HepG2 (cell line): ENCODE data around the gene LMAN2L. TPM values are rescaled to one million over a fixed set of nuclear protein-coding genes. Genes with fewer than 3 reads are reported as not detected.

Experiments used
- ATAC-seq: fragments of 200-7000 bp; cut with Tn5 transposase; 3 replicates; pipeline ENCODE4 v1.9.1; 2020; ENCODE audit warnings: mild to moderate bottlenecking, moderate library complexity
- BruUV-seq: library from RNA; stranded (reverse); fragments of 400-500 nt; replicated peaks from 2 replicates; lab custom pipeline; 2021; lab: Mats Ljungman, UMichigan
- CTCF ChIA-PET: fragments of 300-600 bp; formaldehyde crosslinking; extraction: SDS; loops from one replicate; lab custom pipeline; 2021; ENCODE audit warnings: low total read pairs, inconsistent platforms, low intra/inter-chr PET ratio; lab: Yijun Ruan, JAX
- POLR2A ChIA-PET: fragments of 350-600 bp; sonication (Branson Sonifier 250); formaldehyde crosslinking; loops from one replicate; lab custom pipeline; 2020; ENCODE audit warnings: antibody characterized with exemption, inconsistent platforms; lab: Yijun Ruan, JAX
- DNase-seq: peaks from one replicate; pipeline ENCODE4 v3.0.0-alpha.2; 2015; ENCODE audit warnings: low spot score
- FAIRE-seq: peaks from 3 replicates; lab custom pipeline; 2011; peaks lifted over from hg19 to GRCh38; lab: Jason Lieb, UNC
- H2AFZ ChIP-seq: one replicate; pipeline ENCODE4 v1.6.1; 2011; ENCODE audit warnings: low read length, inconsistent platforms
- H3K27ac ChIP-seq: fragments of 300-600 bp; 3 replicates; pipeline ENCODE4 v1.8.0; 2011; ENCODE audit warnings: mixed run types, mild to moderate bottlenecking, mixed read lengths, low read length, inconsistent platforms; ENCODE audit not compliant: insufficient read depth; ENCODE audit errors: extremely low read length
- H3K27me3 ChIP-seq, 2 experiments: fragments of 200-600 bp in 1 of 2; 2 replicates in 1 of 2; 3 replicates in 1 of 2; pipeline versions ENCODE4 v1.6.0 to v1.8.0; 2011; ENCODE audit warnings: low read length in 2 of 2, mild to moderate bottlenecking in 2 of 2, moderate library complexity in 2 of 2, inconsistent platforms in 1 of 2; ENCODE audit not compliant: insufficient read depth in 2 of 2, control insufficient read depth in 1 of 2
- H3K36me3 ChIP-seq, 2 experiments: fragments of 200-600 bp in 1 of 2; replicated peaks in 1 of 2; 2 replicates in 1 of 2; 3 replicates in 1 of 2; pipeline versions ENCODE4 v1.5.1 to v1.8.0; 2011; ENCODE audit warnings: low read length in 2 of 2, inconsistent platforms in 1 of 2; ENCODE audit not compliant: insufficient read depth in 2 of 2, control insufficient read depth in 1 of 2
- H3K4me1 ChIP-seq: 2 replicates; pipeline ENCODE4 v1.5.1; 2012; ENCODE audit warnings: low read length, inconsistent platforms; ENCODE audit not compliant: insufficient read depth
- H3K4me2 ChIP-seq: 2 replicates; pipeline ENCODE4 v1.6.0; 2011; ENCODE audit warnings: low read depth, low read length, inconsistent platforms
- H3K4me3 ChIP-seq, 3 experiments: fragments of 200-600 bp in 1 of 3; sonication (generic), shearing (Covaris generic) in 1 of 3; replicated peaks in 1 of 3; 2 replicates each; pipeline ENCODE4 v1.5.1; 2011 to 2016; ENCODE audit warnings: low read length in 3 of 3, inconsistent platforms in 2 of 3, low read depth in 2 of 3, mild to moderate bottlenecking in 2 of 3, control low read depth in 1 of 3, mixed read lengths in 1 of 3; ENCODE audit not compliant: insufficient read depth in 1 of 3
- H3K79me2 ChIP-seq: one replicate; pipeline ENCODE4 v1.6.1; 2011; ENCODE audit warnings: low read length, inconsistent platforms; ENCODE audit not compliant: insufficient read depth
- H3K9ac ChIP-seq: 2 replicates; pipeline ENCODE4 v1.6.0; 2011; ENCODE audit warnings: mild to moderate bottlenecking, low read depth, low read length, inconsistent platforms; ENCODE audit not compliant: insufficient read depth
- H3K9me3 ChIP-seq: 2 replicates; pipeline ENCODE4 v1.5.1; 2012; ENCODE audit warnings: mild to moderate bottlenecking, low read length
- H4K20me1 ChIP-seq: 2 replicates; pipeline ENCODE4 v1.6.0; 2011; ENCODE audit warnings: inconsistent platforms, mild to moderate bottlenecking, low read length, moderate library complexity; ENCODE audit not compliant: insufficient read depth
- ARNT2 ChIP-seq: sonication (generic); formaldehyde crosslinking; IDR thresholded peaks from 2 replicates; pipeline ENCODE4 v1.8.0; 2022; ENCODE audit warnings: mild to moderate bottlenecking, low read depth, missing genetic modification reagents, moderate library complexity
- FOXC1 ChIP-seq: sonication (generic); formaldehyde crosslinking; IDR thresholded peaks from 2 replicates; pipeline ENCODE4 v1.8.0; 2022; ENCODE audit warnings: mild to moderate bottlenecking, missing genetic modification reagents, borderline replicate concordance
- RBFOX2 ChIP-seq: fragments of 200-400 bp; formaldehyde crosslinking; IDR thresholded peaks from 2 replicates; pipeline ENCODE4 v1.6.1; 2017; ENCODE audit warnings: low read depth, mild to moderate bottlenecking, low read length
- SMAD1 ChIP-seq: sonication (generic); formaldehyde crosslinking; IDR thresholded peaks from 2 replicates; pipeline ENCODE4 v1.4.0; 2020; ENCODE audit warnings: missing genetic modification reagents, low read depth, mild to moderate bottlenecking, borderline replicate concordance
- TERF1 ChIP-seq: sonication (generic); formaldehyde crosslinking; IDR thresholded peaks from 2 replicates; pipeline ENCODE4 v1.8.0; 2022; ENCODE audit warnings: mild to moderate bottlenecking, missing genetic modification reagents, moderate library complexity
- YY1 ChIP-seq: IDR thresholded peaks from 2 replicates; pipeline ENCODE4 v1.6.1; 2011; ENCODE audit warnings: low read length, low read depth, moderate library complexity, mild to moderate bottlenecking; ENCODE audit not compliant: insufficient read depth, insufficient replicate concordance
- ZNF331 ChIP-seq: sonication (generic); formaldehyde crosslinking; IDR thresholded peaks from 2 replicates; pipeline ENCODE4 v1.4.0; 2020; ENCODE audit warnings: missing genetic modification reagents
- ZNF816 ChIP-seq: sonication (generic); formaldehyde crosslinking; IDR thresholded peaks from 2 replicates; pipeline ENCODE4 v1.8.0; 2022; ENCODE audit warnings: missing genetic modification reagents, mild to moderate bottlenecking, borderline replicate concordance
- WGBS: methylation state at CpG from one replicate; pipeline ENCODE4 v1.1.6; 2017; ENCODE audit warnings: low lambda C conversion rate; 5-methylcytosine and 5-hydroxymethylcytosine counted together
- in situ Hi-C: cut with HindIII; loops from 2 replicates; pipeline ENCODE4 v1.10.0; 2017; ENCODE audit warnings: low pct_unique_long_range_greater_than_20kb; ENCODE audit not compliant: extremely low pct_ligation_motif_present
- intact Hi-C: fragments of 100-400 bp; cut with micrococcal nuclease; formaldehyde crosslinking; loops from one replicate; pipeline ENCODE4 v1.10.0; 2022; ENCODE audit not compliant: unreplicated experiment
- polyA plus RNA-seq, 8 experiments: library from polyadenylated mRNA; depleted of rRNA in 3 of 8; stranded (reverse) in 7 of 8; unstranded in 1 of 8; fragments of >200 nt; fragmentation: Illumina TruSeq in 4 of 8; extraction: Trizol in 4 of 8; gene quantifications; 2 replicates each; pipeline versions ENCODE4 v1.2.1 to v1.2.3, GENCODE V29; 2011 to 2016; ENCODE audit warnings: low read depth in 4 of 8, missing spikeins in 1 of 8, mixed read lengths in 1 of 8; ENCODE audit not compliant: insufficient read depth in 1 of 8
- total RNA-seq, 5 experiments: library from RNA; depleted of rRNA; stranded (reverse); fragments of >200 nt; fragmentation: Illumina TruSeq; extraction: Trizol; gene quantifications; 2 replicates each; pipeline ENCODE4 v1.2.3, GENCODE V29; 2016; ENCODE audit warnings: low read depth in 1 of 5

LMAN2L gene
- total and polyA plus RNA-seq, 2 of the 13 experiments (the other 11 are each of a cell fraction or from before 2014, with no cell fraction given) = 39.1 to 57.9 TPM

- intact Hi-C loops = no loop called here
- H3K27me3 ChIP-seq = no peaks in the 10 kb centered on the region
- ATAC-seq (no peak), DNase-seq (no peak), FAIRE-seq (no peak)
- no peak overlapping the region for H3K4me2 ChIP-seq
- in situ Hi-C loops = no loop called here
- no peak overlapping the region for H3K4me3 ChIP-seq
- H3K79me2 ChIP-seq = peaks cover 18% of the 10 kb centered on the region
- POLR2A ChIA-PET = no interaction called here
- BruUV-seq = no TSS peak
- no peaks in the 10 kb centered on the region for H3K9me3 ChIP-seq
- H3K4me1 ChIP-seq = peaks cover 12% of the 10 kb centered on the region
- TF ChIP-seq TERF1 (CRISPR knock-in tag) (no peak), YY1 (no peak), SMAD1 (no peak), ARNT2 (CRISPR knock-in tag) (no peak), ZNF331 (CRISPR knock-in tag) (no peak), FOXC1 (CRISPR knock-in tag) (no peak)
- CTCF ChIA-PET = no interaction called here
- WGBS = 100% methylated on average over 3 of the region's 3 CpGs
- H2AFZ ChIP-seq = no peak overlapping the region
- no peak overlapping the region for H3K9ac ChIP-seq
- no peak overlapping the region for H3K27ac ChIP-seq
- no peaks in the 10 kb centered on the region for H4K20me1 ChIP-seq
- peaks cover 23 to 71% of the 10 kb centered on the region in 2 experiments for H3K36me3 ChIP-seq
Measured at GRCh38 chr2:96733931-96734330, 5.9 kb downstream of the LMAN2L start.

- ChIA-PET POLR2A (no interaction called here), CTCF (no interaction called here)
- no TSS peak for BruUV-seq
- H4K20me1 ChIP-seq = no peaks in the 10 kb centered on the region
- DNase-seq (no peak), ATAC-seq (no peak), FAIRE-seq (no peak)
- WGBS = 100% methylated on average over 2 of the region's 2 CpGs
- no peaks in the 10 kb centered on the region for H3K4me1 ChIP-seq
- H3K27ac ChIP-seq = no peak overlapping the region
- no peaks in the 10 kb centered on the region for H3K27me3 ChIP-seq
- in situ Hi-C loops (no loop called here), intact Hi-C loops (no loop called here)
- no peak overlapping the region for H2AFZ ChIP-seq
- peaks cover 26 to 64% of the 10 kb centered on the region in 2 experiments for H3K36me3 ChIP-seq
- H3K79me2 ChIP-seq = no peaks in the 10 kb centered on the region
- no peak overlapping the region for H3K4me3 ChIP-seq
- no peaks in the 10 kb centered on the region for H3K9me3 ChIP-seq
- TF ChIP-seq RBFOX2 (0 out of 2 replicates have a peak, but pooled peaks have one; percentile 9), ZNF816 (CRISPR knock-in tag) (no peak)
- H3K9ac ChIP-seq = no peak overlapping the region
- no peak overlapping the region for H3K4me2 ChIP-seq
Measured at GRCh38 chr2:96730212-96730611, 9.7 kb downstream of the LMAN2L start.
